PC-9 (cell line): ENCODE measurements around the gene PKNOX1.

Source experiments
- EZH2 ChIP-seq: fragments of 200-600 bp; sonication (generic); IDR thresholded peaks from 2 replicates; pipeline ENCODE4 v1.8.0; 2017; ENCODE audit warnings: antibody characterized with exemption, low read depth
- TF ChIP-seq, protein P1 (sequence below): fragments of 200-600 bp; sonication (generic); conservative IDR thresholded peaks from 2 replicates; pipeline ENCODE4 v1.6.1; 2017; ENCODE audit warnings: mixed run types, antibody characterized with exemption, mild to moderate bottlenecking, moderate library complexity

DNA sequence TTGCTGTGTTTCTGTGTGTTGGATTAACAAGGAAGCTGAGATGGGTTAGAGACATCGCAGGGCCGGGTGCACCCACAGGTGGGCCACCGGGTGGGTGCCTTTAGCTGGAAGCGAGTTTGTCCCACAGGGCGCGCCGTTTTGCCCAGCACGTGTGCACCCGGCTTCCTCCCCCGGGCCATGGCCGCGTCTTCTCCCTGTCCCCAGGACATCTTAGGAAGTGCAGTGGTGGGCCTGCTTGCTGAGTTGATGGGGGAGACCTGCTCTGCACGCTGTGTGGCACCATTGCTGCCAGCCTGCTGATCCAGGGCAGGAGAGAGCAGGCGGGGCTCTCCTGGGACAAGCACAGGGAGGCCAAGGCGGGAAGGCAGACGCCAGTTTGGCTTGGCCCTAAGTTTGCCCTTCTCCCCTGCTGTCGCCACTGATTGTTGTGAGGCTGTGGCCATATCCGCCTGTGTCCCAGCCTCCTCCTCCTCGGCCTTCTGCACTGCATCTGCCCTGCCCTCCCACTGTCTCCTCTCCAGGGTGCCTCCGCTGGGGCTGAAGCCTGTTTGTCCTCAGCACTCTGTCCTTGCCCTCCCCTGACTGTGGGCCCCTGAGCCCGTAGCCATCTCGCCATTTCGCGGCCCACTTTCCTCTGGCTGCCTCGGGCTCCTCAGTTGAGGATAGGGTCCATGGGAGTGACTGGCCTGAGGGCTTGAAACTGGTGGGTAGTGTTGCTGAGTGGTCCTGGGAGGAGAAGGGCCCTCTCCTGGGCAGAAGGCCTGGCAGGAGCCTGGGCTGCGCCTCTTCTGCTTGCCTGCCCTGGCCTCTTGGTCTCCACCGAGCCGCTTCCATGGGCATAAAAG, 47.6 kb downstream of the PKNOX1 start:
- no peak for TF ChIP-seq EZH2
- TF ChIP-seq, protein P1, sequence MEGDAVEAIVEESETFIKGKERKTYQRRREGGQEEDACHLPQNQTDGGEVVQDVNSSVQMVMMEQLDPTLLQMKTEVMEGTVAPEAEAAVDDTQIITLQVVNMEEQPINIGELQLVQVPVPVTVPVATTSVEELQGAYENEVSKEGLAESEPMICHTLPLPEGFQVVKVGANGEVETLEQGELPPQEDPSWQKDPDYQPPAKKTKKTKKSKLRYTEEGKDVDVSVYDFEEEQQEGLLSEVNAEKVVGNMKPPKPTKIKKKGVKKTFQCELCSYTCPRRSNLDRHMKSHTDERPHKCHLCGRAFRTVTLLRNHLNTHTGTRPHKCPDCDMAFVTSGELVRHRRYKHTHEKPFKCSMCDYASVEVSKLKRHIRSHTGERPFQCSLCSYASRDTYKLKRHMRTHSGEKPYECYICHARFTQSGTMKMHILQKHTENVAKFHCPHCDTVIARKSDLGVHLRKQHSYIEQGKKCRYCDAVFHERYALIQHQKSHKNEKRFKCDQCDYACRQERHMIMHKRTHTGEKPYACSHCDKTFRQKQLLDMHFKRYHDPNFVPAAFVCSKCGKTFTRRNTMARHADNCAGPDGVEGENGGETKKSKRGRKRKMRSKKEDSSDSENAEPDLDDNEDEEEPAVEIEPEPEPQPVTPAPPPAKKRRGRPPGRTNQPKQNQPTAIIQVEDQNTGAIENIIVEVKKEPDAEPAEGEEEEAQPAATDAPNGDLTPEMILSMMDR, result no peak
